GM19351 (cell line): Measurements from ENCODE around the gene CCRL2.
"Not testable (repeated sequence)": the region's sequence is repeated elsewhere in the genome, so short reads cannot be mapped to it uniquely, and the experiment has no call there.

Source experiments
- ATAC-seq: cut with Tn5 transposase; IDR thresholded peaks from one replicate; pipeline ENCODE4 v1.9.1; 2021; ENCODE audit warnings: mild to moderate bottlenecking, moderate library complexity; ENCODE audit not compliant: unreplicated experiment

The CCRL2 gene

DNA sequence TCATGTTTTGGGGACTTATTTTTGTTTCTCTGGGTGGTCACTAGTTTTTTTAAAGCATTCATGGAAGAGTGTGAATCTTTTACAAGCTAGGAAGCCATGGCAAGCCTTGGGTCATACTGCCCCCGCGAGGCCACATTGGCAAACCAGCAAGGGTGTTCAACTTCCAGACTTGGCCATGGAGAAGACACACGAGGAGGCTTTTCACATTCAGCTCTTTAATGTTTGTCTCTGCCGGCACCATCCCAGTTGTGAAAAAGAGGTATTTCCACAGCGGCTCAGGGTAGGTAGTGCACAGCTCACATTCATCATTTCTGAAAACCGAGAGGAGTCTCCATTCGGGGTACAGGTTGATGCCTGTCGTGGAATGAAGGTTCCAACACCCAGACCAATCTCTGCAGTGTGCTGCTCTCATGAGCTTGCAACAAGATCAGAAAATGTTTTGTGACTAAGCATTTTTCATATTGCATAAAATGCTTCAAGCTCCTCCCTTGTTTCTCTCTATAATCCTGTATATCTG, 28.6 kb upstream of the CCRL2 start:
- no peak for ATAC-seq

DNA sequence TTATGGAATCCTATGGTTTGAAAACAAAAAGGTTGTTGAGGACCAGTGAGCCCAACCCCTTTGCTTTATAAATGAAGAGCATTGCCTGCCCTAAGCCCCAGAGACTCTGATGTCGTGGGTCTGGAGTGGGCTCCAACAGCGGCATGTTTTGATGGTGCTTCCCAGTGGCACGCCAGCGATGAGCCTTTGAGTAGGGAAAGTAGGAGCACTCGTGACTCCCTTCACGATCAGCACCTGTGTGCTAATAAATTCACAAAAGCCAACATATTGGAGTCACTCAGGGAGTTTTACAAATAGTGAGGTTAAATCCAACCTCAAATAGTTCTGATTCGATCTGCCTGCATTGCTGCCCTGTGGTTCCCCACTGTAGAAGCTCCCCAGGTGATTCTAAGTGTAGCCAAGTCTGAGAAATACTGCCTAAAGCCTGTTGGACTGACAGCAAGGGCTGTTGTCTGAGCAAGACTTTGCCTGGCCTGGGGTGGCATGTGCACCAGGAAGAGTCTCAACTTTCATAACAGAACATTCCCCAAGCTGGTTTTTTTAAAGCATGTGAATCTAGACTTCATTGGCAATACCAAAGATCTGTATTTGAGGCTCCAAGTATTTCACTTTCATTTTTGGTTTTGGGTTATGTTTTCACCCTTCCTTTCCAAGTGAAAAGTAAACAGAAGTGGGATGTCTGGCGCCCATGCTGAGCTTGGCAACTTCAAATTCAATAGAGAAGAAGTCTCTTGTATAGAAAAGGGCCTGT, 26.4 kb upstream of the CCRL2 start:
- no peak for ATAC-seq

- no peak for ATAC-seq
These were observed 25.4 kb upstream of the CCRL2 start for GRCh38 chr3:46381625-46382024.

DNA sequence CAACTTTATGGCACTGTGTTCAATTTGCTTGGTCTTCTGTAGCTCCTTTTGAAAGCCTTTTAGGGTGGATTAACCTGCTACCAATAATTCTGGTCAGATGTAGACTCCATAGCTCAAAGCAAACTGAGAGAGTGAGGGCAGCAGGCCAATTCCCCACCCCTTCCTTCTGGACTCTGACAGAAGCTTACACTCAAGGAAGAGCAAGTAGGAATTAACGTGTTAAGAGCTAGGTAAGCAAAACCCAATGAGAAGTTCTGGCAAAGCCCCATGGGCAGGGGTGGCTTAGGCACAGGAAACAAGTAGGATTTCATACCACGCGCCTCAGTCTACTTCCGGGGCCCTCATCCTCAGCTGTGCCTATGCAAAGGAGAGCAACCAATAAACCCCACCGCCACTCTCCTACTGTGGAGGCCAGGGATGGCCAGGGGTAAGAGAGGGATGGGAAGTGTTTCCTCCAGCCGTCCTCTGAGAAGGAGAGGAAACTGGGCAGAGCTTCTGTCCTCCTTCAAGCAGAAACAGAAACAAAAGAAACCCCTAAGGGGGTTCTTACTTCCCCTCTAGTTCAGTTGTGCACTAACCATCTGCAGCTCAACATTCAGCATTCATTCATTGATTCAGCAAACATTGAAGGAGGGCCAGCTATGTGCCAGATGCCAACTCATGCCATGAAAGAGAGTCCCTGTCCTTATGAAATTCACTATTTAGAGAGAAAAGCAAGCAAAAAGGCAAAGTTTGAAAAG, 23.7 kb upstream of the CCRL2 start:
- ATAC-seq = no peak

DNA sequence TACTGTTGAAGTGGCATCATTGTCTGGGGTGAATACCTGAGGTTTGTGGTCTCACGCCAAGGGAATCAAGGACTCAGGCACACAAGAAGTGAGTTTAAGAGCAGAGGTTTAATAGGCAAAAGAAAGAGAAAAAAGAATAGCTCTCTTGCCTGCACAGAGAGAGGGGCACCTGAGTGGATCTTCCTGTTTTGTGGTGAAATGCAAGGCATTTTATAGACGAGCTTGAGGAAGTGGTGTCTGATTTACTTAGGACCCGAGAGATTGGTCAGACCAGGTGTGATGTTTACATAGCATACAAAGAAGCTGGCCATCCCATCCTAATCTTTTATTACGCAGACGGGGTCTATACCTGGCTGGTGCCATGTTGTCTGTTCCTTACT, 23.1 kb upstream of the CCRL2 start:
- no peak for ATAC-seq

DNA sequence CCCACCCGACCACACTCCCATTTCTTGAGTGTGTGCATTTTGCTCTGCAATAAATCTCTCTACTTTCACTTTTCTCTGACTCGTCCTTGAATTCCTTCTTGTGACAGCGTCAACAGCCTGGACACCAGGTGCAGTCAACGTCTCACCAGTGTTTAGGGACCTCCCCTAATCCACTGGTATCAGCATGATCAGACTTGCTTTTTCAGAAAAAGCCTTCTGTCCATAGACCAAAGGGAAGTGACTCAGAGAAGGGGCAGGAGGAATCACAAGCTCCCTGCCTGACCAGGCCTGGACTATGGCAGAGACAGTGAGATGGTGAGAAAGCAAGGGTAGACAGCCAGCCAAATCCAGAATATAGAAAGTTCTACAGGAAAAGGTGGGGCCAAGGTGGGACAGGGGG, 20.9 kb upstream of the CCRL2 start:
- ATAC-seq = no peak

DNA sequence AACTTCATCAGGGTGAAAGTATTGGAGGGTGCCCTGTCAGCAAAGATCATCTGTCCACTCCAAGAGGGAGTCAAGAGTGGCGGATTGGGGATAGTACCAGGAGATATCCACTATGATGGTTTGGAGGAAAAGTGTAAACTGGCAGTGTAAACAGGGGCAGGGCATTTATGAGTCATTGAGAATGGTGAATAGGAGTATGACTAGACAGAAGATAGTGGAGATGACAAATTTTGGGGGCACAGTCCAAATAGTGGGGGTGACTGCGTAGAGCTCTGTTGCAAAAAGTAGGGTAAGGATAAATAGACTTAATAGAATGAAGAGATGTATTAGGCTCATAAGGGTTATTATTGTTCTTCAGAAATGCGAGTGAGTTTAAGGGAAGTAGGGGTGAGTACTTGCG, 18.2 kb upstream of the CCRL2 start:
- not testable (repeated sequence) for ATAC-seq

- no peak for ATAC-seq
These were observed 17.8 kb upstream of the CCRL2 start for GRCh38 chr3:46389306-46389705.

DNA sequence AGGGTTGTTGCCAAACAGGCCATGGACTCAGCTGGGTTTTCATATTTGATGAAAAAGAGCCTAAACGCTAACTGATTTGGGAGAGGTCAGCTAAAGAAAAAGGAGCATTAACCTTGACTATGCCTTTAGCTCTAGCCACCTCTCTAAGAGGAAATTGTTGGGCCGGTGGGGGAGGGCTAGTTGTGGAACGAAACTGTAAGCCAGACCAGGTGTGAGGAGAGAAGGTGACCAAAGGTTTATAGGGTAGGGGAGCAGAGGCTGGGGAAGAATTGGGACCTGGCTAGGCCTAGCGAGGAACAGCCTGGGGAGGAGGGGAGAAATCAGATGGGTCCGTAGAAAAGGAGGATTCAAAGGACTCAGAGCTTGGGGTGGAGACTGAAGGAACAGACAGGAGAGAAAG, 15.5 kb upstream of the CCRL2 start:
- ATAC-seq = not testable (repeated sequence)

GRCh38 chr3:46393011-46393410, 14.0 kb upstream of the CCRL2 start:
- ATAC-seq = no peak

DNA sequence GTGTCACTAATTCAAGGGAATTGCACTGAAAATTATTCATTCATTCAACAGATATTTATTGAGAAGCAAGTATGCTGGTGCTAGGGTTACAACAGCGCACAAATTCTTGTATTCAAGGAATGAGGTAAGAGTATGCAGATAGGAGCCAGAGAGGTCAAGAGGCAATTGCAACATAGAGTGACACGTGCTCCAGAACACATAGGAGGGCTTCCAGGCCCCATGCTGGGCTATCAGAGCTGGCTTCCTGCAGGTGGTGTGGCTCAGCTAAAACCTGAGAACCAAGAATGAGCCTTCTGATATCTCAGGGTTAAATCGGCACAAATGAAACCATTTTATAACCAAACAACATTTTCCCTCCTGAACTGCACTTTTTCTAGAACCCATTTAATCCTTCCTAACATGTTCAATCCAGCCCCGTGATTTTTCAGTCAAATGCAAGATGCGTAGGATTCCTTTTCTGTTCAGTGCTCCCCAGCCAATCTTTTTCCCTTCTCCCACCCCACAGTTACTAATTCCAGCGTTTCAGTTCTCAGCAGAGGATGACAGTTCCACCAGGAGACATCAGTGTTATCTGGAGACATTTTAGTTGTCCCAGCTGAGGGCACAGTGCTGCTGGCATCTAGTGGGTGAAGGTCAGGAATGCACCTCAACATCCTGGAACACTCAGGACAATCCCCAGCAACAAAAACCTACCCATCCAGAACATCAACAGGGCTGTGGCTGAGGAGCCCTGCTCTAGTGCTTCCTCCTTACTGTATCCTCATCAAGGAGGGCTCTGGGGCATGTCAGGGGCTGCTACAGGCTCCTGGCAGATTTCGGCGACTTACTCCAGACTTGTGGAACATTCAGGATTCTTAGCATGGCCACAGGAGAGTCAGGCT, 13.3 kb upstream of the CCRL2 start:
- no peak for ATAC-seq

DNA sequence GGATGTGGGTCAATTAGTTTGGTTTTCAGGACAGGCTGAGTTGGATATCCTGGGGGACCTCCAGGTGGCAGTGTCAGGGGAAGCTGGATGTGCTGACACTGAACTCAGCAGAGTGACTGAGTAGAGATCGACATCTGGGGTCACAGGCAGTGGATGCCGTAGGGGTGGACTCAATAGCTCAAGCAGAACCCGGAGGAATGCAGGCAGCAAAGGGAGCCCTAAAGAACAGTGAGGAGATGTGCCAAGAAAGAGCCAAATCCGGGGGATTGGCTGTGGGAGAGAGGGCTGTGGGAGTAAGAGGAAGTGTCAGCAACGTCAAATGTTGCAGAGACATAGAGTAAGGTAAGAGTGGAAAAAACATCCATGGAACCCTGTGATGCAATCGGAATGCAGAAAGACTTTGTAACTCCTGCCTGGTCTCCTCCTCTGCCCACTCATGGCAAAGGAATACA, 11.8 kb upstream of the CCRL2 start:
- ATAC-seq = no peak

DNA sequence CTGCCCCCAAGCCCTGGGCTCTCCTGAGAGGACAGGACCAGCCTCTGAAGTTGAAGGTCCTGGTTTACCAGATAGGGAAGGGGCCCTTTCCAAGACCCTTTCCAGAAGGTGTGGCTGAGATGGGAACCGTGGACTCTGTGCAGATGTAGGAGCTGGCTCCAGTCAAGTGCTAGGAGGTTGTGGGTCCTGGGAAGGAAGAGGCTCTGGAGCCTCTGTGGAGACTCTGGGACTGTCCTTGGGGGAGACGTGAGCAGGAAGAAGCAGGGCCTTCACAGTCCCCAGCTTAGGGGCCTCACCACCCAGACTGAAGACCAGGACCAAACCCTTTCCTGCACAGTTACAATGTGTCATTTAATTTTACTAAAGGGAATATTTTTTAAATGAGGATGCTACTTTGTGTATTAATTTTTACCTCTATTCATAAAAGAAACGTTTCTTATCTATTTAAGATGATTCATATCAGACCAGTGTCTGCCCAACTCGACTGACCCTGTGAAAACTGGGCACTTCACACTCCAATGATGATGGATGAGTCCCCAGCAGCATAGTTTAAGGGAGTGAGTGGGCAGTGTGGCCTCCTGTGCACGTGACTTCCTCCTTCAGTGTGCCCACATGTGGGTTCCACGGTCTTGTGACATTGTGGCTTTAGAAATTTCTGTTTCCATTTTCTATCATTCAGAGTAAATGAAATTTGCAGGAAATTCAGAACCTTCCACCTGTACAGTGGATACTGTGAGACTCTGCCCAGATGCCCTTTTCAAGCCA, 11.1 kb upstream of the CCRL2 start:
- no peak for ATAC-seq

DNA sequence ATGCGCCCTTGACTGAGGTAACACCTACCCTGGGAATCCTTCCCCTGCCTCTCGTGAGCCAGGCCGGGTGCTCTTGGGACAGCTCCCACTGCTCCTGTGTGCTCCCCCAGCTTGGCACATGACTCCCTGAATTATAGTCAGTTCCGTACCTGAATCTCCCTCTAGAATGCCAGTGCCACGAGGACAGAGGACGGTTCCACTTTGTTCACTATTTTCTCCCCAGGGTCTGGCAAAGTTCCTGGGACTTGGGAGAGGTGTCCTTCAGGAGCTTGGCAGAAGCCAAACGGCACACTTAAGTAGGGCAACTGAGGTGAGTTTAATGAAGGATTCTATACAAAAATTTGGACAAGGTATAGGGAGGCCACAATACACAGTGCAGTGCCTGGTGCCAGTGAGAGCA, 9.9 kb upstream of the CCRL2 start:
- ATAC-seq = no peak

GRCh38 chr3:46398186-46398955, 8.7 kb upstream of the CCRL2 start:
- ATAC-seq = no peak

DNA sequence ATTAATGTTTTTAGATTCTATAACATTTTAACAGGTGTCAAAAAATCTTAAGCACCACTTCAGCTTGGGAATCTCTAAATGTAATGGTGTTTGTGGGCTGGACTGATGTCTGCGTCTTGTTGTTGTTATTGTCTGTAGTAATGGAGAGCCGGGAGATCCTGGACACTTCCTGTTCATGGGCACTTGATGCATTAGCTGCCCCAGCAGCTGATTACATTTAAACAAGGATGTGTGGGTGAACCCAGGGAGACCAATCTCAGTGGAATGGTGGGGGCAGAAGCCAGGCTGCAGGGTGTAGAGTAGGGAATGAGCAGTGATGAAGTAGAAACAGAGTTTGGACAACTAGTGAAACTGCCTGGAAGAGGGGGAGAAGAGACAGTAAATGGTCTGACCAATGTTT, 8.0 kb upstream of the CCRL2 start:
- no peak for ATAC-seq

- ATAC-seq = no peak
These were observed 7.5 kb upstream of the CCRL2 start for GRCh38 chr3:46399557-46399956.

DNA sequence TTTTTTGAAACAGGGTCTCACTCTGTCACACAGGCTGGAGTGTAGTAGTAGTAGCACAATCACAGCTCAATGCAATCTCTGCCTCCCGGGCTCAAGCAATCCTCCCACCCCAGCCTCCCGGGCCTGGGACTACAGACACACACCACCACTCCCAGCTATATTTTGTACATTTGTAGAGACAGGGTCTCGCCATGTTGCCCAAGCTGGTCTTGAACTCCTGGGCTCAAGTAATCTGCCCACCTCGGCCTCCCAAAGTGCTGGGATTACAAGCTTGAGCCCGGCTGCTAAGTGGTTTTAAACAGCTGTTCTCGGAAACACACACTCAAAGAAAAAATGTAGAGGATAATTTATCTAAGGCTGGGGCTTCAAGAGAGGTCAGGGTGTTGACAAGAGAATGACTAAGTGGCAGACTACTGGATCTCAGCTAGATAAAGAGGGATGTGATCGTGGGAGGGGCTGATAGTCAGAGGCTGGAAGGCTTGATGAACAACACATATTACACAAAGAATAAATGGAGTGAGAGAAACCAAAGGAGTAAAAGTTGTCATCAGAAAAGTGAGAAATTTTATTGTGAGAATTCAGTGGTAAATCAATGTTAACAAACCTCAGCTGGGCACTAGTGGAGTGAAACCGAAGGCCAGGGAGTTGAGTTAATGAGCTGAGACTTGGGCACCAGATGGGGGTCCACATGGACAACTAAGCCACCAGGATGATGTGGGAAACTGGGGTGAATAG, 6.9 kb upstream of the CCRL2 start:
- no peak for ATAC-seq

GRCh38 chr3:46400846-46401245, 6.2 kb upstream of the CCRL2 start:
- ATAC-seq = no peak
